BLaER1 (cell line): Measurements from ENCODE around the gene SORBS2.
"Not testable (repeated sequence)": the region's sequence is repeated elsewhere in the genome, so short reads cannot be mapped to it uniquely, and the experiment has no call there.

Source experiments
- H3K27ac ChIP-seq: shearing (Covaris generic); formaldehyde crosslinking; 2 replicates; pipeline ENCODE4 v1.8.1; 2022
- H3K27me3 ChIP-seq: shearing (Covaris generic); formaldehyde crosslinking; 2 replicates; pipeline ENCODE4 v1.8.1; 2022
- H3K36me3 ChIP-seq: shearing (Covaris generic); formaldehyde crosslinking; 2 replicates; pipeline ENCODE4 v1.8.1; 2022
- H3K4me1 ChIP-seq: shearing (Covaris generic); formaldehyde crosslinking; 2 replicates; pipeline ENCODE4 v1.8.1; 2022
- H3K4me2 ChIP-seq: shearing (Covaris generic); formaldehyde crosslinking; 2 replicates; pipeline ENCODE4 v1.8.1; 2022
- H3K4me3 ChIP-seq: shearing (Covaris generic); formaldehyde crosslinking; 2 replicates; pipeline ENCODE4 v1.8.1; 2022
- H3K9ac ChIP-seq: shearing (Covaris generic); formaldehyde crosslinking; 2 replicates; pipeline ENCODE4 v1.8.1; 2022
- H3K9me3 ChIP-seq: shearing (Covaris generic); formaldehyde crosslinking; 2 replicates; pipeline ENCODE4 v1.8.1; 2022
- H4K20me1 ChIP-seq: shearing (Covaris generic); formaldehyde crosslinking; 2 replicates; pipeline ENCODE4 v1.8.1; 2022
- Cebpa-rat ChIP-seq: shearing (Covaris generic); IDR thresholded peaks from 2 replicates; pipeline ENCODE4 v1.8.1; 2022

SORBS2 gene

DNA sequence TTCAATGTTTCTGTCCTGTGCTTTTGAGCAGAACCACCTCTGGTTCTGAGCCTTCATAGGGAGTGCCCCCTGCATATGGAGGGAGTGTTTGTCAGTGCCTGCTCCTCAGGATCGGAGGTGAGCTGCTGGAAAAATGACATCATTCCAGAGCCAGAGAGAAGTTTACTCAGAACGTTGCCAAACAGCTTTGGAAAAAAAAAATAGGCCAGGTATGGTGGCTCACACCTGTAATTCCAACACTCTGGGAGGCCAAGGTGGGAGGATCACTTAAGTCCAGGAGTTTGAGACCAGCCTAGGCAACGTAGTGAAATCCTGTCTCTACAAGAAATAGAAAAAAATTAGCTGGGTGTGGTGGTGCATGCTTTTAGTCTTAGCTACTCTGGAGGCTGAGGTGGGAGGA, 249.5 kb downstream of the SORBS2 start:
- no peak for TF ChIP-seq Cebpa-rat
- H3K27ac ChIP-seq = no peak overlapping the region

DNA sequence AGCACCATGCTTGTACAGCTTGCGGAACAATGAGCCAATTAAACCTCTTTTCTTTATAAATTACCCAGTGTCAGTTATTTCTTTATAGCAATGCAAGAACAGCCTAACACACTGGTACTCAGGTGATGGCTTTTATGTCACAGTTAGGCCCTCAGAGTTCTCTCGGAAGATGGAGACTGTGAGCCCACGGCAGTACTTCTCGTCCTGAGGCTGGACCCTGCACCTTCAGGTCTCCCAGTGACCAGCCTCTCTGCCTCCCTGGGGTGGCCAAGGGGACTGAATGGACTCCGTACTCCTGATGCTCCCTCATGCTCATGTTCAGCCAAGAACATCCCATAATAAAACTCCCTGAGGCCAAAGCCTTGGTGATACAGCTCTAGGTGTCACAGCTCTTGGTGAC, 251.7 kb downstream of the SORBS2 start:
- Histone ChIP-seq H3K4me1 (no peaks in the 10 kb centered on the region), H3K9me3 (peaks cover 6% of the 10 kb centered on the region; the same call in 1 of the 2 replicates), H3K27me3 (no peaks in the 10 kb centered on the region), H3K4me2 (no peak overlapping the region), H3K27ac (no peak overlapping the region), H3K4me3 (no peak overlapping the region), H3K9ac (no peak overlapping the region), H3K36me3 (no peaks in the 10 kb centered on the region), H4K20me1 (no peaks in the 10 kb centered on the region)
- TF ChIP-seq Cebpa-rat = no peak

More for the DNA sequence above, 249.5 kb downstream of the SORBS2 start:
- H3K36me3 ChIP-seq = no peaks in the 10 kb centered on the region
- no peak overlapping the region for H3K9ac ChIP-seq
- H4K20me1 ChIP-seq = no peaks in the 10 kb centered on the region
- H3K4me2 ChIP-seq = no peak overlapping the region
- no peaks in the 10 kb centered on the region for H3K27me3 ChIP-seq
- H3K4me3 ChIP-seq = no peak overlapping the region
- no peaks in the 10 kb centered on the region for H3K4me1 ChIP-seq
- peaks cover 11% of the 10 kb centered on the region for H3K9me3 ChIP-seq

DNA sequence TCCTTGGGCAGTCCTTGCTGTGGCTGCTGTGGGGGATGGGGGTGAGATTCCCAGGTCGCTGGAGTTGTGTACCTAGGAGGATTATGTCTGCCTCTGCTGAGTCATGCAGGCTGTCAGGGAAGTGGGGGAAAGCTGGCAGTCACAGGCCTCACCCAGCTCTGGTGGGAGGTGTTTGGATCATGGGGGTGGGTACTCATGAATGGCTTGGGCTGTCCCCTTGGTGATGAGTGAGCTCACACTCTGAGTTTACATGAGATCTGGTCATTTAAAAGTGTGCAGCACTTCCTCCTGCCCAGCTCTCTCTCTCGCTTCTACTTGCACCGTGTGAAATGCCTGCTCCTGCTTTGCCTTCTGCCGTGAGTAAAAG, 252.1 kb downstream of the SORBS2 start:
- Histone ChIP-seq H3K27me3 (no peaks in the 10 kb centered on the region), H3K9ac (no peak overlapping the region), H3K9me3 (peaks cover 2% of the 10 kb centered on the region; the same call in 1 of the 2 replicates), H3K4me1 (no peaks in the 10 kb centered on the region), H3K36me3 (no peaks in the 10 kb centered on the region), H3K4me2 (no peak overlapping the region), H4K20me1 (no peaks in the 10 kb centered on the region), H3K4me3 (no peak overlapping the region), H3K27ac (no peak overlapping the region)
- no peak for TF ChIP-seq Cebpa-rat

DNA sequence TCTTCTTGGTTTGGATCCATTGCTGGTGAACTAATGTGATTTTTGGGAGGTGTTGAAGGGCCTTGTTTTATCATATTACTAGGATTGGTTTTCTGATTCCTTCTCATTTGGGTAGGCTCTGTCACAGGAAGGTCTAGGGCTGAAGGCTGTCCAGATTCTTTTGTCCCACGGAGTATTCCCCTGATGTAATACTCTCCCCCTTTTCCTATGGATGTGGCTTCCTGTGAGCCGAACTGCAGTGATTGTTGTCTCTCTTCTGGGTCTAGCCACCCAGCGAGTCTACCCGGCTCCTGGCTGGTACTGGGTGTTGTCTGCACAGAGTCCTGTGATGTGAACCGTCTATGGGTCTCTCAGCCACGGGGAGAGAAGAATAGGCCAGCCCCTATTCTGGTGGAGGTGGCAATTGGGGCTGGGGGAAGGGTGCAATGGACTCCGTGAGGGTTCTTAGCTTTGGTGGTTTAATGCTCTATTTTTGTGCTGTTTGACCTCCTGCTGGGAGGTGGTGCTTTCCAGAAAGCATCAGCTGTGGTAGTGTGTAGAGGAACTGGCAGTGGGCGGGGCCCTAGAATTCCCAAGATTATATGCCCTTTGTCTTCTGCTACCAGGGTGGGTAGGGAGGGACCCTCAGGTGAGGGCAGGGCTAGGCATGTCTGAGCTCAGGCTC, 252.6 kb downstream of the SORBS2 start:
- not testable (repeated sequence) for H4K20me1 ChIP-seq, H3K9ac ChIP-seq, H3K4me1 ChIP-seq, H3K36me3 ChIP-seq, H3K27me3 ChIP-seq, H3K4me3 ChIP-seq, H3K27ac ChIP-seq, H3K9me3 ChIP-seq, H3K4me2 ChIP-seq

DNA sequence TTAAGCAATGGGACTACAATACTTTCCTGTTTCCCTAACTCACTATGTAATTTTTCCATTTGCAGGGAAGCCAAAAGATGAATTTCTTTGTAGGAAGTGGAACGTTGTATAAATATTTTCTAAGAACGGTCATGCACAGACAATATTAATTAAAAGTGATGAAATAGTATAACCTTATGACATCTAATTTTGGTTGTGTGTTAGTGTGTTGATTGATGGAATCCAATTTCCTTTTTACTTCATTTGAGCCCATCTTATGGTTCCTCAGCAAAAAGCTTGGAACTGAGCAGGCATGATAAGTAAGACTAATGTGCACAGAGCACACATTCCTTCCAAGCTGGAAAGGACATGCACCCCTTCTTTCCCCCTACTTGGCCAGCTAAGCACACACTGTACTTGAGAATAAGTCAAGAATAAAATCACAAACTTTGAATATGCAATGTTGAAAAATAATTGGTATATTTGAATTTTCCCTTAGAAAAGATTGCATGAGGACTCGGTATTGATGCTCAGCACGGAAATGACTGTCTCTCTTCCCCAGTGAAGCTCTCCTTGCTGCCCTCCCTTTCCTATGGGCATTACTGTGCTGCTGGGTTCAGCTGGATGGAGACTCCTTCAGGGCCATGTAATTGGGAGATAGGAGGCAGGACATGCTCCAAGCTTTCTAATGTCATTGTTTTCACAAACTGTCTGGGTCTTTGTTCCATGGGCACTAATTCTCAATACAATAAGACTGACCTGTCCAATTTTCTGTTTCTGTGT, 257.4 kb downstream of the SORBS2 start:
- TF ChIP-seq Cebpa-rat = no peak
- Histone ChIP-seq H3K27ac (no peak overlapping the region), H3K4me2 (no peak overlapping the region)

DNA sequence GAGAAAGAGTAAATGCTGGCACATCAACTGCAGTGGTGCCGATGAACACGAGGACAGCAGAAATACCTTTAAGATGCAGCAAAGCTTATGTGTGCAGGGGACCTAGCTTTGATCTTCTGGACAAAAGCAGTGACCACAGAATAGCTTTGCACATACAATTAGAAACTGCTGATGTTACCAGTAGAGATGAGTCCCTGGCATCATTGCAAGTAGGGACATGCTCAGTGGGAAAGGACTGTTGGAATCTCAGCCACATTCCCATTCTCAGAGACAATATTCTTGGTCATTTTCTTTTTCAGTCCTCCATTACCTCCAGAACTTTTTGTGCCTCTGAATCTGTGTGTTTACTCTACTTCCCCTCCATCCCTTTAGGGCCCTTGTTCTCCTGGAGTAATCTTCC, 259.7 kb downstream of the SORBS2 start:
- no peak overlapping the region for H3K9ac ChIP-seq
- no peaks in the 10 kb centered on the region for H3K36me3 ChIP-seq
- no peaks in the 10 kb centered on the region for H3K27me3 ChIP-seq
- TF ChIP-seq Cebpa-rat = no peak
- H3K4me1 ChIP-seq = no peaks in the 10 kb centered on the region
- H3K27ac ChIP-seq = no peak overlapping the region
- H3K4me3 ChIP-seq = no peak overlapping the region
- no peak overlapping the region for H3K4me2 ChIP-seq
- H3K9me3 ChIP-seq = no peaks in the 10 kb centered on the region
- H4K20me1 ChIP-seq = no peaks in the 10 kb centered on the region

More for the DNA sequence above, 257.4 kb downstream of the SORBS2 start:
- Histone ChIP-seq H3K36me3 (no peaks in the 10 kb centered on the region), H3K4me3 (no peak overlapping the region), H3K27me3 (no peaks in the 10 kb centered on the region), H3K9ac (no peak overlapping the region), H3K4me1 (no peaks in the 10 kb centered on the region), H3K9me3 (no peaks in the 10 kb centered on the region), H4K20me1 (no peaks in the 10 kb centered on the region)

DNA sequence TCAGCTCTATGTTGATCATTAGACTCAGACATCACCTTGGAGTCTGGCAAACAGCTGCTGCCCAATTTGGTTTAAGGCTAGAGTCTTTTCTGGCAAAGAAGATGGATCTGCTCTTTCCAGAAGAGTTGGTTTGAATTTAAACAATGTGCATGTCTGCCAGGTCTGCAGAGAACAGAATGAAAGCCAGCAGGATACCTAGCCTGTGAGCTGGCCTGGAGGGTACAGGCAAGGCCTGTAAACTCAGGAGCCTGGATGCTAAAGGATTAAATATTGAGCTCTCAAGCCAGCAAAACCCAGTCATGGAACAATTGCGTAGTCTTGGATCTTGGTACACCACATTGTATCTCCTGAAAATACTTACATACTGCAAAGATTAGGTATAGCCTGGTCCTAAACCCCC, 261.1 kb downstream of the SORBS2 start:
- no peaks in the 10 kb centered on the region for H4K20me1 ChIP-seq
- no peaks in the 10 kb centered on the region for H3K27me3 ChIP-seq
- H3K4me1 ChIP-seq = no peaks in the 10 kb centered on the region
- H3K27ac ChIP-seq = no peak overlapping the region
- no peak overlapping the region for H3K4me2 ChIP-seq
- H3K36me3 ChIP-seq = no peaks in the 10 kb centered on the region
- TF ChIP-seq Cebpa-rat = no peak
- H3K9me3 ChIP-seq = no peaks in the 10 kb centered on the region
- no peak overlapping the region for H3K4me3 ChIP-seq
- H3K9ac ChIP-seq = no peak overlapping the region

DNA sequence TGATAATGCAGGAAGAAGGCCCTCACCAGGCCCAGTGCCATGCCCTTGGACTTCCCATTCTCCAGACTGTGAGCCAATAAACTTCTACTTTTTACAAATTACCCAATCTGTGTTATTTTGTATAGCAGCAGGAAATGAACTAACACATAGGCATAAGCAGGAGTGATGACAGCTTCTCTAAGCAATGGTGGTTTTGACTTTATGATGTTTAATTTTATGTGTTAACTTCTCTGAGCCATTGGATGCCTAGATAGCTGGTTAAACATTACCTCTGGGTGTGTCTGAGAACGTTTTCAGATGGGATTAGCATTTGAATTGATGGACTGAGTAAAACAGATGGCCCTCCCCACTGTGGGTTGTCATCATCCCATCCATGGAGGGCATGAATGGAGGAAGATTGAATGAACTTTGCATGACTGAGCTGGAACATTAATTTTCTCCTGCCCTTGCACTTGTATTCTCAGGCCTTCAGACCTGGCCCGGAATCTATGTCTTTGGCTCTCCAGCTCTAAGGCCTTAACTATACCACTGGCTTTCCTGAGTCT, 262.8 kb downstream of the SORBS2 start:
- H3K9me3 ChIP-seq = no peaks in the 10 kb centered on the region
- H3K27me3 ChIP-seq = no peaks in the 10 kb centered on the region
- no peak for TF ChIP-seq Cebpa-rat
- no peaks in the 10 kb centered on the region for H4K20me1 ChIP-seq
- H3K4me2 ChIP-seq = no peak overlapping the region
- no peak overlapping the region for H3K9ac ChIP-seq
- no peaks in the 10 kb centered on the region for H3K36me3 ChIP-seq
- H3K4me3 ChIP-seq = no peak overlapping the region
- H3K27ac ChIP-seq = no peak overlapping the region
- no peaks in the 10 kb centered on the region for H3K4me1 ChIP-seq

DNA sequence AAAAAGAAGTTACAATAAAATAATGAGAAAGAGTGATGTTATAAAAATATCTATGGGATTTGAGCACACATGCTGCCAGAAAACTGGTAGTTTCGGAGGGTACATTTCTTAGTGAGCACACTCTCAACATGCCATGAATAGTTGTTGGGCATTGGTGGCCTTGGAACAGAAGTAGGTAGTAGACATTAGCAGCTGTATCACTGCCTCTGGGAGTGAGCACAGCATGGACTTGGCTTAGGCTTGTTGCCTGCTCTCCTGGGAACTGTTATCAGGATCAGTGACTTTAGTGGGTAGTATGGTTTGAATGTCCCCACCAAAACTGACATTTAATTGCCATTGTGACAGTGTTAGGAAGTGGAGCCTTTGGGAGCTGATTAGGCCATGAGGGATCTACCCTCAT, 263.4 kb downstream of the SORBS2 start:
- Histone ChIP-seq H3K27me3 (no peaks in the 10 kb centered on the region), H3K36me3 (no peaks in the 10 kb centered on the region), H3K4me3 (no peak overlapping the region), H3K4me2 (no peak overlapping the region), H3K9me3 (no peaks in the 10 kb centered on the region), H3K9ac (no peak overlapping the region), H3K27ac (no peak overlapping the region), H3K4me1 (no peaks in the 10 kb centered on the region), H4K20me1 (no peaks in the 10 kb centered on the region)
- TF ChIP-seq Cebpa-rat = no peak

DNA sequence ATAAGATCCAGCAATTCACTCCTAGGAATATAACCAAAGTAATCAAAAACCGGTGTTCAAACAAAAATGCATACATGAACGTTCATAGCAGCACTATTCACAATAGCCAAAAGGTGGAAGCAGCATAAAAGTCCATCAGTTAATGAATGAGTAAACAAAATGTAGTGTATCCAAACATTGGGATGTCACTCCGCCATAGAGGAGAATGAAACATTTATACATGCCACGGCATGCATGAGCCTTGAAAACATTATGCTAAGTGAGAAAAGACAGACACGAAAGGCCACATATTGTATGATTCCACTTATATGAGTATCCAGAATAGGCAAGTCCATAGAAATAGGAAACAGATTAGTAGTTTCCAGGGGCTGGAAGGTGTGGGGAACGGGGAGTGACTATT, 265.7 kb downstream of the SORBS2 start:
- Histone ChIP-seq H3K27me3 (no peaks in the 10 kb centered on the region), H3K4me2 (no peak overlapping the region), H3K9ac (no peak overlapping the region), H4K20me1 (no peaks in the 10 kb centered on the region), H3K4me1 (peaks cover 14% of the 10 kb centered on the region), H3K36me3 (no peaks in the 10 kb centered on the region), H3K27ac (no peak overlapping the region), H3K4me3 (no peak overlapping the region), H3K9me3 (no peaks in the 10 kb centered on the region)
- TF ChIP-seq Cebpa-rat = no peak
